Cardiac fibroblast (primary cell): ENCODE data around the gene ALKAL2.

ENCODE experiments used
- DNase-seq, 2 donors: peaks; one replicate each; pipeline versions ENCODE4 v3.0.0 to v3.0.0-alpha.2; 2010; ENCODE audit warnings: low read depth in 2 of 2
- H3K4me3 ChIP-seq, 2 donors: replicated peaks in 1 of 2; 1 replicate in 1 of 2; 2 replicates in 1 of 2; pipeline ENCODE4 v1.5.1; 2011; ENCODE audit warnings: low read depth in 2 of 2, low read length in 2 of 2, mild to moderate bottlenecking in 2 of 2, moderate library complexity in 1 of 2
- CTCF ChIP-seq: IDR thresholded peaks from one replicate; pipeline ENCODE4 v1.5.1; 2011; ENCODE audit warnings: low read depth, mild to moderate bottlenecking, low read length, inconsistent platforms

The ALKAL2 gene

GRCh38 chr2:279956-280649 lies 7.8 kb downstream of the ALKAL2 start:
- no peak for DNase-seq

GRCh38 chr2:279366-279765 lies 8.5 kb downstream of the ALKAL2 start:
- no peak for DNase-seq
- TF ChIP-seq CTCF = no peak
- no peak overlapping the region for H3K4me3 ChIP-seq

More at GRCh38 chr2:279956-280649, 7.8 kb downstream of the ALKAL2 start:
- no peak for TF ChIP-seq CTCF
- H3K4me3 ChIP-seq = no peak overlapping the region

- no peak overlapping the region for H3K4me3 ChIP-seq
- DNase-seq = peak in 1 of 2 donors; percentile 3
- no peak for TF ChIP-seq CTCF
Observed at GRCh38 chr2:278927-279320, 9.0 kb downstream of the ALKAL2 start.

- no peak for DNase-seq
- H3K4me3 ChIP-seq = no peak overlapping the region
- TF ChIP-seq CTCF = no peak
Observed at GRCh38 chr2:278312-278926, 9.5 kb downstream of the ALKAL2 start.

- no peak overlapping the region for H3K4me3 ChIP-seq
- no peak for DNase-seq
- no peak for TF ChIP-seq CTCF
Observed at GRCh38 chr2:275466-275865, 12.4 kb downstream of the ALKAL2 start.

GRCh38 chr2:274503-274902 lies 13.4 kb downstream of the ALKAL2 start:
- no peak for TF ChIP-seq CTCF
- DNase-seq = no peak
- no peak overlapping the region for H3K4me3 ChIP-seq

- no peak overlapping the region for H3K4me3 ChIP-seq
- no peak for TF ChIP-seq CTCF
- no peak for DNase-seq
Observed at GRCh38 chr2:273333-273732, 14.6 kb downstream of the ALKAL2 start.
